CD4-positive, alpha-beta T cell treated with Interleukin-4 for 1 hour (primary cell): ENCODE data around the gene CNPY2.
"Not testable (repeated sequence)": the region's sequence is repeated elsewhere in the genome, so short reads cannot be mapped to it uniquely, and the experiment has no call there.

ENCODE experiments used
- DNase-seq, 2 donors: peaks; one replicate each; pipeline ENCODE4 v3.0.0-alpha.2; 2020 to 2022

The CNPY2 gene

GRCh38 chr12:56333679-56334489 is 18.1 kb upstream of the CNPY2 start, which contains the start of gene PAN2:
Gene PAN2, minus strand, starts transcription at chr12:56334000. Its CDS starts 906 bp downstream, at chr12:56333094.
- DNase-seq: peak; percentile 97

GRCh38 chr12:56333197-56333678 is 17.4 kb upstream of the CNPY2 start:
- DNase-seq: peak in 1 of 2 donors; percentile 11

GRCh38 chr12:56332512-56333196 is 16.9 kb upstream of the CNPY2 start:
- DNase-seq: no peak

GRCh38 chr12:56330936-56331490 is 15.2 kb upstream of the CNPY2 start:
- DNase-seq: no peak

- DNase-seq: no peak
These were observed 10.7 kb upstream of the CNPY2 start for GRCh38 chr12:56326533-56326932.

GRCh38 chr12:56326126-56326525 is 10.3 kb upstream of the CNPY2 start:
- DNase-seq: no peak

GRCh38 chr12:56324206-56324605 is 8.4 kb upstream of the CNPY2 start:
- DNase-seq: no peak

- not testable (repeated sequence) for DNase-seq
These were observed 5.8 kb upstream of the CNPY2 start for GRCh38 chr12:56321610-56322009.

GRCh38 chr12:56321027-56321426 is 5.2 kb upstream of the CNPY2 start:
- DNase-seq: peak in 1 of 2 donors; percentile 47

GRCh38 chr12:56317675-56318074 is 1.9 kb upstream of the CNPY2 start:
- DNase-seq: no peak

- no peak for DNase-seq
These were observed 553 bp downstream of the CNPY2 start for GRCh38 chr12:56315249-56315621.

GRCh38 chr12:56311003-56311402 is 4.8 kb downstream of the CNPY2 start:
- DNase-seq: no peak

- no peak for DNase-seq
These were observed 7.1 kb downstream of the CNPY2 start for GRCh38 chr12:56308714-56309113.

GRCh38 chr12:56307221-56307965 is 8.4 kb downstream of the CNPY2 start:
- no peak for DNase-seq

GRCh38 chr12:56304872-56305590 is 10.8 kb downstream of the CNPY2 start:
- no peak for DNase-seq

- DNase-seq: no peak
These were observed 11.5 kb downstream of the CNPY2 start for GRCh38 chr12:56304276-56304675.

GRCh38 chr12:56300644-56301464 is 14.9 kb downstream of the CNPY2 start:
- DNase-seq: no peak

GRCh38 chr12:56299853-56300643 is 15.7 kb downstream of the CNPY2 start, which contains the start of gene CS:
Gene CS, minus strand, starts transcription at chr12:56300330. Its CDS starts 129 bp downstream, at chr12:56300201.
- peak; percentile 99 for DNase-seq

- peak; percentile 12 to 57 for DNase-seq
These were observed 16.4 kb downstream of the CNPY2 start for GRCh38 chr12:56299308-56299852.

- no peak for DNase-seq
These were observed 17.0 kb downstream of the CNPY2 start for GRCh38 chr12:56298828-56299227.
